ENCODE data around the gene CCL17.

CCL17 gene

GRCh38 chr16:57380671-57381462, 23.7 kb upstream of the CCL17 start:
- peaks cover 27% of the 10 kb centered on the region for H3K27me3 ChIP-seq (ENCODE audit: control insufficient read depth, insufficient read depth, low read length)

GRCh38 chr16:57381791-57382534, 22.6 kb upstream of the CCL17 start:
- Histone ChIP-seq H3K9me3 (replicated peaks; ENCODE audit: low read length) (no peaks in the 10 kb centered on the region), H3K4me2 (ENCODE audit: low read length) (no peak overlapping the region), H3K9ac (ENCODE audit: low read depth, low read length) (no peak overlapping the region), H3K27me3 (ENCODE audit: control insufficient read depth, insufficient read depth, low read length) (peaks cover 27% of the 10 kb centered on the region), H3K4me1 (ENCODE audit: control insufficient read depth, insufficient read depth, low read length) (no peaks in the 10 kb centered on the region), H3K36me3 (ENCODE audit: insufficient read depth, low read length) (no peaks in the 10 kb centered on the region), H3K4me3 (ENCODE audit: low read length) (no peak overlapping the region)

More at GRCh38 chr16:57380671-57381462, 23.7 kb upstream of the CCL17 start:
- H3K36me3 ChIP-seq (ENCODE audit: insufficient read depth, low read length) = no peaks in the 10 kb centered on the region
- H3K4me3 ChIP-seq (ENCODE audit: low read length) = no peak overlapping the region
- H3K4me2 ChIP-seq (ENCODE audit: low read length) = no peak overlapping the region
- H3K4me1 ChIP-seq (ENCODE audit: control insufficient read depth, insufficient read depth, low read length) = no peaks in the 10 kb centered on the region
- no peaks in the 10 kb centered on the region for H3K9me3 ChIP-seq (replicated peaks; ENCODE audit: low read length)
- no peak overlapping the region for H3K9ac ChIP-seq (ENCODE audit: low read depth, low read length)

- H3K4me1 ChIP-seq (ENCODE audit: control insufficient read depth, insufficient read depth, low read length) = no peaks in the 10 kb centered on the region
- no peak overlapping the region for H3K4me3 ChIP-seq (ENCODE audit: low read length)
- H3K4me2 ChIP-seq (ENCODE audit: low read length) = no peak overlapping the region
- no peak overlapping the region for H3K9ac ChIP-seq (ENCODE audit: low read depth, low read length)
- H3K36me3 ChIP-seq (ENCODE audit: insufficient read depth, low read length) = no peaks in the 10 kb centered on the region
- peaks cover 21% of the 10 kb centered on the region for H3K27me3 ChIP-seq (ENCODE audit: control insufficient read depth, insufficient read depth, low read length)
- no peaks in the 10 kb centered on the region for H3K9me3 ChIP-seq (replicated peaks; ENCODE audit: low read length)
Measured at GRCh38 chr16:57382535-57383275, 21.9 kb upstream of the CCL17 start.

GRCh38 chr16:57383276-57384247, 21.0 kb upstream of the CCL17 start:
- H3K9ac ChIP-seq (ENCODE audit: low read depth, low read length) = no peak overlapping the region
- H3K36me3 ChIP-seq (ENCODE audit: insufficient read depth, low read length) = no peaks in the 10 kb centered on the region
- no peak overlapping the region for H3K4me3 ChIP-seq (ENCODE audit: low read length)
- peaks cover 21% of the 10 kb centered on the region for H3K27me3 ChIP-seq (ENCODE audit: control insufficient read depth, insufficient read depth, low read length)
- H3K4me2 ChIP-seq (ENCODE audit: low read length) = no peak overlapping the region
- H3K4me1 ChIP-seq (ENCODE audit: control insufficient read depth, insufficient read depth, low read length) = no peaks in the 10 kb centered on the region
- H3K9me3 ChIP-seq (replicated peaks; ENCODE audit: low read length) = no peaks in the 10 kb centered on the region

GRCh38 chr16:57384248-57385070, 20.1 kb upstream of the CCL17 start:
- Histone ChIP-seq H3K36me3 (ENCODE audit: insufficient read depth, low read length) (no peaks in the 10 kb centered on the region), H3K9ac (ENCODE audit: low read depth, low read length) (no peak overlapping the region), H3K4me3 (ENCODE audit: low read length) (no peak overlapping the region), H3K4me2 (ENCODE audit: low read length) (no peak overlapping the region), H3K9me3 (replicated peaks; ENCODE audit: low read length) (no peaks in the 10 kb centered on the region), H3K4me1 (ENCODE audit: control insufficient read depth, insufficient read depth, low read length) (no peaks in the 10 kb centered on the region), H3K27me3 (ENCODE audit: control insufficient read depth, insufficient read depth, low read length) (peaks cover 22% of the 10 kb centered on the region)

GRCh38 chr16:57385083-57385482, 19.5 kb upstream of the CCL17 start:
- no peak overlapping the region for H3K4me2 ChIP-seq (ENCODE audit: low read length)
- no peaks in the 10 kb centered on the region for H3K4me1 ChIP-seq (ENCODE audit: control insufficient read depth, insufficient read depth, low read length)
- H3K9me3 ChIP-seq (replicated peaks; ENCODE audit: low read length) = no peaks in the 10 kb centered on the region
- no peak overlapping the region for H3K9ac ChIP-seq (ENCODE audit: low read depth, low read length)
- no peaks in the 10 kb centered on the region for H3K36me3 ChIP-seq (ENCODE audit: insufficient read depth, low read length)
- peaks cover 28% of the 10 kb centered on the region for H3K27me3 ChIP-seq (ENCODE audit: control insufficient read depth, insufficient read depth, low read length)
- H3K4me3 ChIP-seq (ENCODE audit: low read length) = no peak overlapping the region

- H3K4me3 ChIP-seq (ENCODE audit: low read length) = no peak overlapping the region
- no peak overlapping the region for H3K4me2 ChIP-seq (ENCODE audit: low read length)
- no peaks in the 10 kb centered on the region for H3K4me1 ChIP-seq (ENCODE audit: control insufficient read depth, insufficient read depth, low read length)
- H3K9me3 ChIP-seq (replicated peaks; ENCODE audit: low read length) = no peaks in the 10 kb centered on the region
- no peak overlapping the region for H3K9ac ChIP-seq (ENCODE audit: low read depth, low read length)
- H3K36me3 ChIP-seq (ENCODE audit: insufficient read depth, low read length) = no peaks in the 10 kb centered on the region
- H3K27me3 ChIP-seq (ENCODE audit: control insufficient read depth, insufficient read depth, low read length) = peaks cover 39% of the 10 kb centered on the region
Measured at GRCh38 chr16:57386381-57386951, 18.1 kb upstream of the CCL17 start.

GRCh38 chr16:57387598-57388354, 16.8 kb upstream of the CCL17 start:
- Histone ChIP-seq H3K4me2 (ENCODE audit: low read length) (no peak overlapping the region), H3K27me3 (ENCODE audit: control insufficient read depth, insufficient read depth, low read length) (peaks cover 43% of the 10 kb centered on the region), H3K36me3 (ENCODE audit: insufficient read depth, low read length) (no peaks in the 10 kb centered on the region), H3K9ac (ENCODE audit: low read depth, low read length) (no peak overlapping the region), H3K4me3 (ENCODE audit: low read length) (no peak overlapping the region), H3K4me1 (ENCODE audit: control insufficient read depth, insufficient read depth, low read length) (no peaks in the 10 kb centered on the region), H3K9me3 (replicated peaks; ENCODE audit: low read length) (no peaks in the 10 kb centered on the region)

GRCh38 chr16:57388359-57389086, 16.0 kb upstream of the CCL17 start:
- Histone ChIP-seq H3K4me2 (ENCODE audit: low read length) (no peak overlapping the region), H3K4me3 (ENCODE audit: low read length) (no peak overlapping the region), H3K9ac (ENCODE audit: low read depth, low read length) (no peak overlapping the region), H3K36me3 (ENCODE audit: insufficient read depth, low read length) (no peaks in the 10 kb centered on the region), H3K9me3 (replicated peaks; ENCODE audit: low read length) (no peaks in the 10 kb centered on the region), H3K4me1 (ENCODE audit: control insufficient read depth, insufficient read depth, low read length) (no peaks in the 10 kb centered on the region), H3K27me3 (ENCODE audit: control insufficient read depth, insufficient read depth, low read length) (peaks cover 47% of the 10 kb centered on the region)

Measured in skeletal muscle satellite cell (primary cell).